ENCODE results near the gene ELOVL7.

DNA sequence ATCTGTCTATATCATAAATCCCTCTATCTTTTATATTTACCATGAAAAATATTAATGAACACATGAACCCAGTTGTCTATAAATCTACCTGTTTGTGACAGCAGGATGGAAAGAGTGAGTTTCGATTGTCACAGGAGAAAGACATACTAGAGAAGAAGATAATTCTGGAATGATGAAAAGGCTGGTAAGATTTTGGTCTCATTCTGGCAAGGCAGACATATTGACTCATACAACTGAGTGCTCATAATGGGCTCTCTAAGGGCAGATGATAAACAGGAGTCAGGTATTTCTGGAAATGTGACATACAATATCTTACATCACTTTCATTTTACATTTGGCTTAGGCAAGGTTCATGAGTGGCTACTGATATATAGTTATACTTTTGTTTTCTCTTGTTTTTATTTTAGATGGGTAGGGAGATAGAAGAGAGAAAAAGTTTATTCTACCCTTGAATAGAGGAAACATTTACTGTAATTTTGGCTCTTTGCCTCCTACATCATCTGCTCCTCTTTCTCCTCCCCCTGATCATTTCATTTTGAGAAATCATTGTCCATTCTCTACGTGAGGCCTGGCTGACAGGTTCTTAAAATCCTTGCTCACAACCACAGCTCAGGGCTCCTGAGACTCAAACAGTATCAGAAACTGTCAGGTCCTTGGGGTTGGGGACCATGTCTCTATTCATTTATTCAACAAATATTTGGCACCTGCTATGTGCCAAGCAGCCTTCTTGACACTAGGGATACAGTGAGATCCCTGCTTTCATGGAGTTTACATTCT lies 14.4 kb downstream of the ELOVL7 start:
- no peak for TF ChIP-seq POLR2A (IDR thresholded peaks at IDR 0.05; ENCODE audit: low read depth, low read length)
- no peak for TF ChIP-seq TAF1 (IDR thresholded peaks at IDR 0.05; ENCODE audit: low read depth, low read length)
- TF ChIP-seq POLR2AphosphoS5 (IDR thresholded peaks at IDR 0.05; ENCODE audit: low read depth, low read length): no peak
- no peak for TF ChIP-seq SPI1 (IDR thresholded peaks at IDR 0.05; ENCODE audit: low read depth, low read length)

Measured in GM12891 (cell line).